HG03354 (cell line): Measurements from ENCODE around the gene CDC42BPG.
"Not testable (repeated sequence)": the region's sequence is repeated elsewhere in the genome, so short reads cannot be mapped to it uniquely, and the experiment has no call there.

ENCODE experiments used
- ATAC-seq: cut with Tn5 transposase; IDR thresholded peaks from one replicate; pipeline ENCODE4 v1.9.1; 2021; ENCODE audit warnings: mild to moderate bottlenecking; ENCODE audit not compliant: unreplicated experiment, poor library complexity, severe bottlenecking

CDC42BPG gene

GRCh38 chr11:64836448-64837072, 7.9 kb downstream of the CDC42BPG start:
- no peak for ATAC-seq

GRCh38 chr11:64835616-64836447, 8.6 kb downstream of the CDC42BPG start:
- no peak for ATAC-seq

- ATAC-seq = no peak
Measured at GRCh38 chr11:64834723-64835615, 9.5 kb downstream of the CDC42BPG start.

GRCh38 chr11:64834031-64834722, 10.3 kb downstream of the CDC42BPG start:
- no peak for ATAC-seq

GRCh38 chr11:64833509-64833908, 10.9 kb downstream of the CDC42BPG start:
- ATAC-seq = no peak

GRCh38 chr11:64833198-64833502, 11.3 kb downstream of the CDC42BPG start:
- ATAC-seq = no peak

GRCh38 chr11:64832467-64833197, 11.8 kb downstream of the CDC42BPG start:
- ATAC-seq = no peak

GRCh38 chr11:64831411-64831891, 13.0 kb downstream of the CDC42BPG start:
- ATAC-seq = no peak

- ATAC-seq = no peak
Measured at GRCh38 chr11:64829536-64830251, 14.8 kb downstream of the CDC42BPG start.

- ATAC-seq = no peak
Measured at GRCh38 chr11:64827451-64827839, 17.0 kb downstream of the CDC42BPG start.

- no peak for ATAC-seq
Measured at GRCh38 chr11:64826578-64827450, 17.6 kb downstream of the CDC42BPG start.

GRCh38 chr11:64826062-64826461, 18.4 kb downstream of the CDC42BPG start:
- ATAC-seq = no peak

- ATAC-seq = no peak
Measured at GRCh38 chr11:64823568-64824119, 20.8 kb downstream of the CDC42BPG start.

GRCh38 chr11:64817476-64817875, 27.0 kb downstream of the CDC42BPG start:
- no peak for ATAC-seq

- not testable (repeated sequence) for ATAC-seq
Measured at GRCh38 chr11:64815433-64815832, 29.0 kb downstream of the CDC42BPG start.

- ATAC-seq = peak; percentile 61
Measured at GRCh38 chr11:64814712-64815187, 29.7 kb downstream of the CDC42BPG start.

GRCh38 chr11:64813826-64814225, 30.6 kb downstream of the CDC42BPG start:
- no peak for ATAC-seq
